DMS 273 (cell line): ENCODE data around the gene FBXO46.
"Not testable (repeated sequence)": the region's sequence is repeated elsewhere in the genome, so short reads cannot be mapped to it uniquely, and the experiment has no call there.

Experiments
- DNase-seq: peaks from one replicate; lab custom pipeline; 2025; ENCODE audit not compliant: unreplicated experiment; lab: John Stamatoyannopoulos, UW

Gene FBXO46

DNA sequence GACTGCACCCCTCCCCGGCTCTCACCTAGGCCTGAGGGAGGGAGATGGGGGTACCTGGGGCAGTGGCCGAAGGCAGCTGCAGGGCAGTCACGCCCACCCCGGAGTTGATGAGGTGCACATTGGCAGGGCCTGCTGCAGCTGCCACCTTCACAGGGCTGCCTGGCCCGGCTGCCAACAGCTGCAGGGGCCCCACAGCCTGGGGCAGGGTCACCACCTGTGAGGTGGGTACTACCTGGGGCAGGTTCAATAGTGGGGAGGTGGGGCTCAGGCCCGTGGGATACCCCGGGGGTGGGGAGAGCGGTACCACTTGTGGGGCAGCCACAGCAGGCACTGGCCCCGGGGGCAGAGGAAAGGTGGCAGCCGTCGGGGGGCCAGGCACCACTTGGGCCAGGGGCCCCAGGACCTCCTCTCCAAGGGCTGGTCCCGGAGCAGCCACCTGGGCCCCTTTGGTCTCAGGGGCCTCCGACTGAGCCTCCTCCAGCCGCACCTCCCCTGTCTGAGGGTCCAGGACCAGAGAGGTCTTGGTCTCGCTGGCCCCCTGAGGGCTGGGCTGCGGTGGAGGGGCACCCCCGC lies 35.7 kb upstream of the FBXO46 start:
- DNase-seq, result no peak

DNA sequence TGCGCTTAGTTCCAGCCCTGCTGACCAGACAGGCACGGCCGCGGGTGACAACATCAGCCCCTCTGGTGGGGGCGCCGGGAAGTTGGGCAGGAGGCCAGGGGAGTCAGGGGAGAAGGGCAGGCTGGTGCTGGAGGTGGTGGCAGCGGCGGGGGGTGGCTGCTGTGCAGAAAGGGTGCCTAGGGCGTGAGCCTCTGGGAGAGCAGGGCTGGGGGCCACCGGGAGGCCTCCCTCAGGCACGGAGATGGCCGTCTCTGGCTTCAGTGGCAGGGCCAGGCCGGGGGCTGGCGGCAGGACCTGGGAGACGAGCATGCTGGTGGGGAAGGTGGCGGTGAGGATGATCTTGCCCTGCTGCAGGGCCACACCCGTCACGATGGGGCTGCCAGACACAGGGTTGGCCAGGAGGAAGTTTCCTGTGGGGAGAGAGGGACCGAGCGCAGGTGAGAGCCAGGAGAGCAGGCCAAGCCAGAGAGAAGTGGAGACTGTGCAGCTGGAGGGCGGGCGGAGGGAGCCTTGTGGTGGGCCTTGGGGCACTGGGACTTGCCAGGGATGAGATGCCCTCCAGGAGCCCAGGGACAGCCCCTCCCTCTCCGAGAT lies 35.1 kb upstream of the FBXO46 start:
- DNase-seq, result no peak

GRCh38 chr19:45764945-45765701 lies 34.4 kb upstream of the FBXO46 start:
- DNase-seq, result no peak

- no peak for DNase-seq
These were observed 33.8 kb upstream of the FBXO46 start for GRCh38 chr19:45764475-45764874.

DNA sequence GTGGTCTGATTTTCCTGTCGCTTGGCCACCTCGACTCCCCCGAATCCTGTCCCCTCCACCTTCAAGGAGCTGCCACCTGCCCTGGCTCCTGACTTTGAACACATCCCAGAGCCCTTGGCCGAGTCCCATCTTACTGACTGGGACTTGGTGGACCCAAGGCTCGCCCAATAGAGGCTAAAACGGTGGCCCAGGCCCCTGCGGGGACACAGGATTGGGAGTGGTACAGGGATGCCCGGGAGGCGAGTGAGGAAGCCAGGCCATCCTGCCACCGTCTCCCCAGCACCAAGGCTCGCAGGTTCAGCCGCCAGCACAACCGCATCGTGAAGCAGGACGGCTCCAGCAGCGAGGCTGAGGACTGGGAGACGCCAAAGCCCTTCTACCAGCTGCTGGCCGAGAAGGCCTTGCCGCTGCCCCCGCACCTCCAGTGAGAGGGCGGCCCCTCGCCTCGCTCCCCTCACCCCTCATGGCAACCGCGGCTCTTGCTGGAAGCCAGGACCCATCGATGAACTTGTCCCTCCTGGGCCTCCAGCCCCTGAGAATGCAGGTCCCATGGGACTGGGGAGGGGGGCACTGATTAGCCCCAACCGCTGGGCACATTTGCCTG lies 33.1 kb upstream of the FBXO46 start:
- no peak for DNase-seq

DNA sequence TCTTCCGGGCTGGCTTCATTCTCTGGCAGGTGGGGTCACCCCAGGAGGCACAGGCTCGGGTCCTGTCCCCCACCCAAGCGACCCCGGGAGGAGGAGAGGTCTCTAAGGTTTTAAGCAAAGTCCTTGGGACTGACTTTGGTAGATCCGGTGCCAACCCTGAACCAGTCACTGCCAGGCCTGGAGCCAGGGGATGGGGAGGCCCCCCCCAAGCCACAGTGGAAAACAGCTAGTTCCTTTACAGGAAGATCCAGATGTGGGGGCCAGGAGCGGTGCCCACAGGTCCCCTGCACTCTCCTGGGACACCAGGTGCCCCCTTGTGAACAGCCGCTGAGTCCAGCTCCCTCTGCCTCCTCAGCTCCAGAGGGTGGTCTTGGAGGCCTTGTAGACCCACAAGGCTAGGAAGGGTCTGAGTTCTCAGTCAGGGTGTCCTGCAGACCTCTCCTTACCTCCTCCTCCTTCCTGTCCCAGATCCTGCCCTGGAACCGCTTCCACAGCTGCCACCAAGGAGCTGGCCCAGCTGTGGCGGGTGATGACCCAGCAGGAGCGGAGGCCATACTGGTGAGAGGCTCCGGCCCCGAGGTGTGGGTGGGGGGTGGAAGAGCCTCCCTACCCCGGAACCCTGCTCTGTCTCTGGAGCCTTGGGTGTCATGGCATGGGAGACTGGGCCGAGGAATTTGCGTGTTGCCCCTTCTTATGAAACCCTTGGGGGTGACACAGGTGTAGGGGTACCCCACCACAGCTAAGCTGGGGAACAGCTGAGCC lies 32.4 kb upstream of the FBXO46 start:
- no peak for DNase-seq

- no peak for DNase-seq
These were observed 31.0 kb upstream of the FBXO46 start for GRCh38 chr19:45761714-45762113.

- no peak for DNase-seq
These were observed 28.2 kb upstream of the FBXO46 start for GRCh38 chr19:45758921-45759320.

- no peak for DNase-seq
These were observed 27.0 kb upstream of the FBXO46 start for GRCh38 chr19:45757695-45758094.

DNA sequence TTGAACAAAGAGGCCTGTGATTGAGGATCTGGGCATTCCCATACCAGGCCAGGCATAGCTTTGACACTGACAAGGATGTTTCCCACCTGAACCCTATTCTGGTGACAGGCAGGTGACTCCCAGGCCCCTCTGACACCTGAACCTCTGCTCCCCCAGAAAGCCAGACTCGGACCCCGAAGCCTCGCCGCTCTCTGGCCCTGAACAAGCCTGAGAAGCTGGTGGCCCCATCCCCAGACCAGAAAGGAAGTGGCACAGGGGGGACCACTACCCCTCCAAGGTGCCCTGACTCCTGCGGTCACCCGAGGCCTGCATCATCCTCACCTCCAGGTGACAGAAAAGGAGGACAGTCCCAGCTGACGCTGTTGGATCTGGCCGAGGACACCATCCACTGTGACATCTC lies 23.6 kb upstream of the FBXO46 start:
- DNase-seq, result no peak

- DNase-seq, result no peak
These were observed 22.9 kb upstream of the FBXO46 start for GRCh38 chr19:45753548-45753947.

GRCh38 chr19:45752639-45753038 lies 21.9 kb upstream of the FBXO46 start:
- no peak for DNase-seq

- DNase-seq, result not testable (repeated sequence)
These were observed 20.8 kb upstream of the FBXO46 start for GRCh38 chr19:45751483-45751882.

DNA sequence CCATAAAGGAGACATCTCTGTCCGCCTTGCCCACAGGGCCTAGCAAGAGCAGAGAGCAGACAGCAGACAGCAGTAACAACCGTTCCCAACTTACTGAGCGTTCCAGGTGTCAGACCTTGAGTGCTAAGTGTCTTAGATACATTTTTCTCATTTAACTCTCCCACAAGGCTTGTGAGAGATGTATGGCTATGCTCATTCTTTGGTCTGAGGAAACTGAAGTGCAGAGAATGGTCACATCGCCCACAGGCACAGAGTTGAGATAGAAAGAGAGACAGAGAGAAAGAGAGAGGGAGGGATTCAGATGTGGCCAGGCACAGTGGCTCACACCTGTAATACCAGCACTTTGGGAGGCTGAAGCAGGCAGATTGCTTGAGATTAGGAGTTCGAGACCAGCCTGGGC lies 16.8 kb upstream of the FBXO46 start:
- no peak for DNase-seq

- no peak for DNase-seq
These were observed 16.2 kb upstream of the FBXO46 start for GRCh38 chr19:45746866-45747265.

DNA sequence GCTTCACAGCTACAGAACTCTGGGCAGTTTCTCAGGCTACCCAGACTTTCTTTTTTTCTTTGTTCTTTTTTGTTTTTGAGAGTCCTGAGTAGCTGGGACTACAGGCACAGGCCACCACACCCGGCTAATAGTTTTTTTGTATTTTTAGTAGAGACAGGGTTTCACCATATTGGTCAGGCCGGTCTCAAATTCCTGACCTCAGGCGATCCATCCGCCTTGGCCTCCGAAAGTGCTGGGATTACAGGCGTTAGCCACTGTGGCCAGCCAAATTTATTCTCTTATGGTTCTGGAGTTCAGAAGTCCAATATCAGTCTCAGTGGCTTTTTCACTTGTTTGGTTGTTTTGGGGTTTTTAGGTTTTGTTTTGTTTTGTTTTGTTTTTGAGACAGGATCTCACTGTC lies 14.9 kb upstream of the FBXO46 start:
- DNase-seq, result no peak

GRCh38 chr19:45742969-45743368 lies 12.3 kb upstream of the FBXO46 start:
- no peak for DNase-seq

- DNase-seq, result peak; percentile 40
These were observed 9.1 kb upstream of the FBXO46 start for GRCh38 chr19:45739498-45740439.

DNA sequence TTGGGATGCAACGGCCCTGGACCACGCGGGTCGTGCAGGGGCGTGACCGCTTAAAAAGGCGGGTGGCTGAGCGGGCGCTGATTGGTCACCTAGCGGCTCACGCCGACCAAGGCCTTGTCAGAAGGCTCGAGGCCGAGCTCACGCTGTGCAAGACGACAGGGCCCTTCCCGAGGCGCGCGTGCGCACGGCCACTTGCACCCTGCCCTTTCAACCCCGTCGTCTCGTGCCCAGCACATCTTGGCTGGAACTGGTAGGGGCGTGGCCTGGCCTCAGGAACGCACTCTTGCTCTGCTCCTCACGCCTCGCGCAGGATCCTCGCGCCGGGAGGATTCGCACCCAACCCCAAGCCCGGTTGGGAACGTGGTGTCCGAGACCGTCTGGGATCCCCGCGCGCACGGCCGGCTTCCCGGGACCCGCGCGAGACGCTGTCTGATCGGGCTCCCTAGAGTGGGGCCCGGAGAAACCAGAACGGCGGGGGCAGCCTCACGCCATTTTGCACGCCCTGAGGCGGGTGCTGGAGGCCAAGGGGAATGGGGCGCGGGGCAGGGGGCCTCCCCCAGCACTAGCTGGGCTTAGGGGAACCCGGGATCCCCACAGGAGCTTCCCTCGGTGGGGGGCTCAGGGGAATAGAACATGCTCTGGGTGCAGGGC lies 2.6 kb upstream of the FBXO46 start, which contains the start of gene MEIOSIN:
Gene MEIOSIN, plus strand, starts transcription at position 280 of the 651 bp plus-strand sequence. CDS start 1,938 bp downstream, outside the sequence.
- no peak for DNase-seq
